Neural cell (in vitro differentiated cells): Measurements from ENCODE around the gene HS2ST1. TPM values are rescaled to one million over a fixed set of nuclear protein-coding genes. Genes with fewer than 3 reads are reported as not detected.

Experiments used
- H2AFZ ChIP-seq: fragments of 200-600, 300-800 bp; sonication (generic), shearing (Covaris generic); 2 replicates; pipeline ENCODE4 v1.6.0; 2014; ENCODE audit warnings: low read depth, mild to moderate bottlenecking, antibody characterized with exemption, low read length, moderate library complexity
- H3F3A ChIP-seq: fragments of 200-600 bp; shearing (Covaris generic); 2 replicates; pipeline ENCODE4 v1.6.1; 2016; ENCODE audit warnings: mild to moderate bottlenecking, moderate library complexity, mixed read lengths, antibody characterized with exemption, low read length; ENCODE audit not compliant: insufficient read depth, poor library complexity, severe bottlenecking
- H3K27ac ChIP-seq: fragments of 200-600, 300-800 bp; sonication (generic), shearing (Covaris generic); 2 replicates; pipeline ENCODE4 v1.5.1; 2014; ENCODE audit warnings: mild to moderate bottlenecking, low read length, moderate library complexity
- H3K27me3 ChIP-seq: fragments of 300-800, 200-600 bp; sonication (generic), shearing (Covaris generic); 2 replicates; pipeline ENCODE4 v1.6.0; 2014; ENCODE audit warnings: mild to moderate bottlenecking, low read depth, low read length, moderate library complexity; ENCODE audit not compliant: insufficient read depth
- H3K36me3 ChIP-seq: fragments of 300-800, 200-600 bp; sonication (generic), shearing (Covaris generic); 2 replicates; pipeline ENCODE4 v1.5.1; 2014; ENCODE audit warnings: mild to moderate bottlenecking, antibody characterized with exemption, low read length, moderate library complexity; ENCODE audit not compliant: insufficient read depth
- H3K4me2 ChIP-seq: fragments of 300-800, 200-600 bp; sonication (generic), shearing (Covaris generic); 2 replicates; pipeline ENCODE4 v1.6.0; 2014; ENCODE audit warnings: mild to moderate bottlenecking, low read length
- H3K4me3 ChIP-seq: fragments of 300-800, 200-600 bp; sonication (generic), shearing (Covaris generic); 2 replicates; pipeline ENCODE4 v1.5.1; 2014; ENCODE audit warnings: mild to moderate bottlenecking, low read length, moderate library complexity
- H3K79me2 ChIP-seq: fragments of 200-600 bp; shearing (Covaris generic); replicated peaks from 2 replicates; pipeline ENCODE4 v1.6.0; 2014; ENCODE audit warnings: mild to moderate bottlenecking, low read length, moderate library complexity; ENCODE audit not compliant: insufficient read depth
- H3K9ac ChIP-seq: fragments of 300-800, 200-600 bp; sonication (generic), shearing (Covaris generic); 2 replicates; pipeline ENCODE4 v1.6.1; 2016; ENCODE audit warnings: mild to moderate bottlenecking, low read length, mixed read lengths
- H3K9me2 ChIP-seq: fragments of 200-600 bp; shearing (Covaris generic); 2 replicates; pipeline ENCODE4 v1.6.1; 2016; ENCODE audit warnings: mild to moderate bottlenecking, low read length, mixed read lengths; ENCODE audit not compliant: insufficient read depth
- H3K9me3 ChIP-seq: fragments of 200-600, 300-800 bp; sonication (generic), shearing (Covaris generic); 2 replicates; pipeline ENCODE4 v1.6.1; 2016; ENCODE audit warnings: mild to moderate bottlenecking, mixed run types, low read length, moderate library complexity, mixed read lengths
- H4K20me1 ChIP-seq: fragments of 200-600 bp; shearing (Covaris generic); 2 replicates; pipeline ENCODE4 v1.6.1; 2016; ENCODE audit warnings: mild to moderate bottlenecking, mixed run types; ENCODE audit not compliant: insufficient read depth
- CTCF ChIP-seq: fragments of 450-650 bp; IDR thresholded peaks from 2 replicates; pipeline ENCODE4 v1.5.1; 2014; ENCODE audit warnings: antibody characterized with exemption, mild to moderate bottlenecking, moderate library complexity; ENCODE audit not compliant: poor library complexity, severe bottlenecking
- EP300 ChIP-seq: fragments of 450-650 bp; conservative IDR thresholded peaks from 2 replicates; pipeline ENCODE4 v1.6.1; 2014; ENCODE audit warnings: antibody characterized with exemption, mild to moderate bottlenecking, moderate library complexity; ENCODE audit not compliant: poor library complexity, severe bottlenecking
- EZH2 ChIP-seq: fragments of 200-600, 300-800 bp; shearing (Covaris generic), sonication (generic); IDR thresholded peaks from 2 replicates; pipeline ENCODE4 v1.6.1; 2014; ENCODE audit warnings: antibody characterized with exemption, low read length, borderline replicate concordance, mild to moderate bottlenecking; ENCODE audit not compliant: insufficient read depth, poor library complexity, severe bottlenecking
- MXI1 ChIP-seq: fragments of 450-650 bp; conservative IDR thresholded peaks from 2 replicates; pipeline ENCODE4 v1.6.1; 2014; ENCODE audit warnings: antibody characterized with exemption, mild to moderate bottlenecking; ENCODE audit not compliant: poor library complexity, severe bottlenecking
- POLR2AphosphoS5 ChIP-seq: IDR thresholded peaks from 2 replicates; pipeline ENCODE4 v1.6.1; 2012
- RAD21 ChIP-seq: fragments of 450-650 bp; conservative IDR thresholded peaks from 2 replicates; pipeline ENCODE4 v1.6.1; 2014; ENCODE audit warnings: antibody characterized with exemption, mild to moderate bottlenecking, moderate library complexity
- REST ChIP-seq: IDR thresholded peaks from 2 replicates; pipeline ENCODE4 v1.6.1; 2012; ENCODE audit warnings: borderline replicate concordance
- SMC3 ChIP-seq: fragments of 450-650 bp; conservative IDR thresholded peaks from 2 replicates; pipeline ENCODE4 v1.6.1; 2014; ENCODE audit warnings: antibody characterized with exemption, mild to moderate bottlenecking, moderate library complexity; ENCODE audit not compliant: poor library complexity
- TAF1 ChIP-seq: IDR thresholded peaks from 2 replicates; pipeline ENCODE4 v1.6.1; 2012; ENCODE audit warnings: low read depth
- polyA plus RNA-seq: library from polyadenylated mRNA; depleted of rRNA; stranded (reverse); fragments of >200 nt; gene quantifications from 2 replicates; pipeline ENCODE4 v1.2.3, GENCODE V29; 2014

Gene HS2ST1
- polyA plus RNA-seq, 1 donor from 2014 or later = 24.7 TPM

GRCh38 chr1:87155648-87156047 is 241.2 kb downstream of the HS2ST1 start:
- H3K9me3 ChIP-seq = no peaks in the 10 kb centered on the region
- no peaks in the 10 kb centered on the region for H3K36me3 ChIP-seq
- no peak overlapping the region for H2AFZ ChIP-seq
- H3K79me2 ChIP-seq = no peaks in the 10 kb centered on the region
- H3K9me2 ChIP-seq = no peaks in the 10 kb centered on the region
- no peaks in the 10 kb centered on the region for H4K20me1 ChIP-seq
- H3K27me3 ChIP-seq = no peaks in the 10 kb centered on the region
- H3K9ac ChIP-seq = no peak overlapping the region
- no peak overlapping the region for H3K4me2 ChIP-seq
- TF ChIP-seq EP300 (no peak), RAD21 (no peak), SMC3 (no peak), TAF1 (no peak), EZH2 (no peak), MXI1 (no peak), CTCF (no peak), POLR2AphosphoS5 (no peak), REST (no peak)
- no peaks in the 10 kb centered on the region for H3F3A ChIP-seq
- H3K27ac ChIP-seq = no peak overlapping the region
- H3K4me3 ChIP-seq = no peak overlapping the region

GRCh38 chr1:87156124-87156523 is 241.7 kb downstream of the HS2ST1 start:
- no peaks in the 10 kb centered on the region for H3K79me2 ChIP-seq
- TF ChIP-seq REST = no peak
- no peak for TF ChIP-seq MXI1
- no peak for TF ChIP-seq POLR2AphosphoS5
- no peak for TF ChIP-seq CTCF
- no peak for TF ChIP-seq EZH2
- TF ChIP-seq TAF1 = no peak
- TF ChIP-seq EP300 = no peak
- TF ChIP-seq RAD21 = no peak
- TF ChIP-seq SMC3 = no peak
- H4K20me1 ChIP-seq = no peaks in the 10 kb centered on the region
- H3K27me3 ChIP-seq = no peaks in the 10 kb centered on the region
- no peak overlapping the region for H3K4me2 ChIP-seq
- no peak overlapping the region for H2AFZ ChIP-seq
- no peak overlapping the region for H3K9ac ChIP-seq
- no peak overlapping the region for H3K27ac ChIP-seq
- H3F3A ChIP-seq = no peaks in the 10 kb centered on the region
- H3K36me3 ChIP-seq = no peaks in the 10 kb centered on the region
- no peaks in the 10 kb centered on the region for H3K9me3 ChIP-seq
- H3K4me3 ChIP-seq = no peak overlapping the region
- no peaks in the 10 kb centered on the region for H3K9me2 ChIP-seq
